Tibial nerve (tissue), 4 donors: ENCODE results near the gene ALDH3A1.

Experiments
- CTCF ChIP-seq, 5 experiments: fragments of 200-600 bp in 3 of 5; fragments of 450-650 bp in 2 of 5; sonication (generic) in 3 of 5; IDR thresholded peaks; one replicate each; pipeline ENCODE4 v1.5.1; 2016 to 2019; ENCODE audit warnings: antibody characterized with exemption in 5 of 5, mild to moderate bottlenecking in 3 of 5, moderate library complexity in 2 of 5
- EP300 ChIP-seq, 2 donors: sonication (generic); formaldehyde crosslinking; IDR thresholded peaks; one replicate each; pipeline ENCODE4 v1.6.1; 2017; ENCODE audit warnings: antibody characterized with exemption in 2 of 2, mild to moderate bottlenecking in 1 of 2
- POLR2A ChIP-seq, 2 donors: fragments of 450-650 bp; IDR thresholded peaks; one replicate each; pipeline ENCODE4 v1.6.1; 2017; ENCODE audit warnings: antibody characterized with exemption in 2 of 2, mild to moderate bottlenecking in 2 of 2, moderate library complexity in 2 of 2

- TF ChIP-seq CTCF (IDR thresholded peaks at IDR 0.05) (no peak), POLR2A (IDR thresholded peaks at IDR 0.05) (no peak), EP300 (IDR thresholded peaks at IDR 0.05) (no peak)
Observed at GRCh38 chr17:19707728-19708221, 40.3 kb downstream of the ALDH3A1 start.
